Activated T-cell treated with anti-CD3 and anti-CD28 coated beads, Interleukin-2, amount 50 U/mL, for 72 hours (primary cell): ENCODE measurements around the gene ACSL1. TPM values are rescaled to one million over a fixed set of nuclear protein-coding genes. Genes with fewer than 3 reads are reported as not detected.

ENCODE experiments used
- ATAC-seq, 2 donors: fragments of 150-1000 bp; cut with Tn5 transposase; replicated peaks in 1 of 2; 2 replicates each; pipeline ENCODE4 v1.10.0; 2021; ENCODE audit warnings: moderate library complexity in 2 of 2, mild to moderate bottlenecking in 1 of 2
- DNase-seq, 2 donors: peaks; one replicate each; pipeline ENCODE4 v3.0.0; 2021 to 2022; ENCODE audit warnings: mixed read lengths in 1 of 2
- H3K27ac Mint-ChIP-seq: one replicate; pipeline ENCODE4 v1.8.0; 2022; ENCODE audit warnings: mild to moderate bottlenecking, moderate library complexity, mixed read lengths
- H3K27me3 Mint-ChIP-seq: one replicate; pipeline ENCODE4 v1.8.0; 2022; ENCODE audit warnings: low read depth, mixed read lengths
- H3K36me3 Mint-ChIP-seq, 2 donors: one replicate each; pipeline ENCODE4 v1.8.0; 2022; ENCODE audit warnings: mixed read lengths in 2 of 2, mild to moderate bottlenecking in 1 of 2; ENCODE audit not compliant: insufficient read depth in 2 of 2
- H3K4me1 Mint-ChIP-seq: one replicate; pipeline ENCODE4 v1.8.0; 2022; ENCODE audit warnings: low read depth, mixed read lengths
- H3K4me3 Mint-ChIP-seq, 2 donors: one replicate each; pipeline ENCODE4 v1.8.0; 2022; ENCODE audit warnings: mild to moderate bottlenecking in 2 of 2, mixed read lengths in 2 of 2, moderate library complexity in 2 of 2
- H3K9me3 Mint-ChIP-seq, 2 donors: one replicate each; pipeline ENCODE4 v1.8.0; 2022; ENCODE audit warnings: mixed read lengths in 2 of 2
- total RNA-seq, 2 donors: library from RNA; stranded (reverse); gene quantifications; one replicate each; pipeline ENCODE4 v1.2.3, GENCODE V29; 2022

Gene ACSL1
- total RNA-seq, 2 donors from 2014 or later: 31.3 to 39.5 TPM

DNA sequence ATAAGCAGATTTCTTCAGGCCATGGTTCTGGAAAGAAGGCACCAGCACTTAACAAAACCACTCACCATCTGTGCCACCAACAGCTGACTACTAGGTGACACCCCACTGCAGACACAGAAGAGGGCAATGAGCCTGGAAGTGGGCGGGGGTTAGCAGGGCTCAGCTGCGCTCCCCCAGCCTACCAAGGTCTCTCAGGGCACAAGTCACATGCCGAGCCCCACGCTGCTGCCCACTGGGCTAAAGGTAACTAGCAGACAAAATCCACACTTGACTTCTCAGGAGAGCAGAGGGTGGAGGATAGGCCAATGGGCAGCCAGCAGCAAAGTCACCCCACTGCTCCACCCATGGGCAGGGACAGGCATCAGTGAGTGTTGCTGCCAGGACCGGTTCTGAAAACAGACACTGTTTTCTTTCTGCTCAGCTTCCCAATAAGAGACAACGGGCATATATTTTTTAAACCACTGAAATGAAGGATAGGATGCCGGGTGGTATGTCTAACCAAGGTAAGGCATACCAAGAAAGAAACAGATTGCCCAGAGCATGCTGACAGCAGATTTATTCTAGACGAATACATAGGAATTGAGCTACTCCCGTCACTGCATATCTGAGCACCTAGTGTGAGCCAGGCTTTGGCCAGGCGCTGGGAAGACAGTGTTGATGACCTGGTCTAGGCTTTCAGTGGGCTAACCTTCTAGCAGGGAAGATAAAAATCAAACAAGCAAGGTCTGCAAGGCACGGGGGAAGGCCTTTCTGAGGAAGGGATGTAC is 20.1 kb downstream of the ACSL1 start:
- ATAC-seq (no peak), DNase-seq (no peak)
- Mint-ChIP-seq H3K27ac (no peak overlapping the region), H3K9me3 (no peaks in the 10 kb centered on the region), H3K36me3 (no peaks in the 10 kb centered on the region), H3K4me3 (no peak overlapping the region), H3K4me1 (peaks cover 12% of the 10 kb centered on the region), H3K27me3 (no peaks in the 10 kb centered on the region)

DNA sequence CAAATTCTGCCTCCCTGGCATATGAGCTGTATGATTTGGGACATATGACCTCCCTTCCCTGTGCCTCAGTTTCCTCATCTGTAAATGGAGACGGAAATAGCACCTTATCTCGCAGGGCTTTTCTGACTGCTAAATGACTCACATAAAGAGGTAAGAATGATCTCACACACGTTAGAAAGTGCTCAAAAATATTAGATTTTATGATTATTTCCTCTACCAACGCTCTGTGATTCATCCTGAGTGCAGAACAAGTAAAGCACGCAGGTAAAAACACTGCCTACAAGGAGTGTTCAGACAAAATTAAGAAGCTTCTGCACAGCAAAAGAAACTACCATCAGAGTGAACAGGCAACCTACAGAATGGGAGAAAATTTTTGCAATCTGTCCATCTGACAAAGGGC is 21.1 kb downstream of the ACSL1 start:
- no peak for ATAC-seq
- Mint-ChIP-seq H3K9me3 (no peaks in the 10 kb centered on the region), H3K36me3 (peaks cover 0 to 2% of the 10 kb centered on the region in 2 donors), H3K27ac (no peak overlapping the region), H3K4me1 (peaks cover 8% of the 10 kb centered on the region), H3K27me3 (no peaks in the 10 kb centered on the region), H3K4me3 (no peak overlapping the region)
- no peak for DNase-seq

DNA sequence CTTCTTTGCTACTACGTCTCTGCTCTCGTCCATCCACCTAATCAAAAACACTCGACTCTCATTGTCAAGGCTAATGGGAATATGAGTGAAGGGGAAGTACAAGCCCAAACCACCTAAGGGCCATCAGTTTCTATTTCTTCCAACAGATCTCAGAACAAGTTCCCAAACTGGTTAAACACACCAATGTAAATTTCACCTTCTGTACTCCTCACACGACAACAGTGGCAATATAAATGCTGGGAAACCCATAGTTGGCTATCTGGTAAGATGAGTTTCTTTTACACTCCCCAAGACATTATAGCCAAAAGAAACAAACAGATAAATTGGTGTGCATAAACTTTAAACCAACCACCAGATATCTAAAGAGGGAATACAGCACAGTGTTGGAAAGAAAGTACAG is 21.9 kb downstream of the ACSL1 start:
- no peak overlapping the region for H3K27ac Mint-ChIP-seq
- H3K4me1 Mint-ChIP-seq: peaks cover 8% of the 10 kb centered on the region
- H3K9me3 Mint-ChIP-seq: no peaks in the 10 kb centered on the region
- no peaks in the 10 kb centered on the region for H3K27me3 Mint-ChIP-seq
- DNase-seq: no peak
- no peak for ATAC-seq
- H3K4me3 Mint-ChIP-seq: no peak overlapping the region
- peaks cover 0 to 2% of the 10 kb centered on the region in 2 donors for H3K36me3 Mint-ChIP-seq

DNA sequence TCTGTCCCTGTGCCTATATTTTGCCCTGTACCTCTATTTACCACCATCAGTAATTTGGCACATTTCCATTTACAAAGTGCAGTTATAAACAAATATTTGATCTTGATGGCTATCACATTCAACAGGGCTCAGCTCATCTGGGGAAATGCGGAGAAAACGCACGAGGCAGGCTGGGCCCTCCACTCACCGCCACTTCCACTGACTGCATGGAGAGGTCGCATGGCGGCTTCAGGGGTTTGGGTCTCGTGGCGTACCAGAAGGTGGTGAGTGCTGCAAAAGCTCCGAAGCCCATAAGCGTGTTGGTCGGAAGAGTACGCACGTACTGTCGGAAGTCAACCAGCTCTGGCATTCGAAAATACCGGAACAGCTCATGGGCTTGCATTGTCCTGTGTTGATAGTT is 22.6 kb downstream of the ACSL1 start:
- Mint-ChIP-seq H3K9me3 (no peaks in the 10 kb centered on the region), H3K27me3 (no peaks in the 10 kb centered on the region), H3K27ac (no peak overlapping the region), H3K4me1 (peaks cover 4% of the 10 kb centered on the region), H3K36me3 (peaks cover 0 to 2% of the 10 kb centered on the region in 2 donors), H3K4me3 (no peak overlapping the region)
- DNase-seq: no peak
- ATAC-seq: no peak

DNA sequence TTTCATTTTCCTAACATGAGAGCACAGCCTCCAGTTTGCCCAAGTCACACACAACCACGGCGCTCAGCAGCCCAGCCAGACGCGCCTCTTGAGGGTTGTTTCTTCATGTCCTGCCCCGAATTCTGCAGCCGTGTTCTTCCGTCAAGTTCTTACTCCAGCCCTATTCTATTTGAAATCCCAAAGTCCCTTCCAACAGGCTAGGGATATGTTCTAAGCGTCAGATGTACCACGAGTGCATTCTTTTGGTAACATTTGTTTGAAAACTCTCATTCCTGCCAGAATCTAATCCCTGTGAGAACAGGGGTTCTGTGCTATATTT is 23.1 kb downstream of the ACSL1 start:
- Mint-ChIP-seq H3K4me1 (no peaks in the 10 kb centered on the region), H3K27ac (no peak overlapping the region), H3K27me3 (no peaks in the 10 kb centered on the region), H3K4me3 (no peak overlapping the region), H3K9me3 (no peaks in the 10 kb centered on the region), H3K36me3 (peaks cover 0 to 2% of the 10 kb centered on the region in 2 donors)
- DNase-seq (no peak), ATAC-seq (no peak)

DNA sequence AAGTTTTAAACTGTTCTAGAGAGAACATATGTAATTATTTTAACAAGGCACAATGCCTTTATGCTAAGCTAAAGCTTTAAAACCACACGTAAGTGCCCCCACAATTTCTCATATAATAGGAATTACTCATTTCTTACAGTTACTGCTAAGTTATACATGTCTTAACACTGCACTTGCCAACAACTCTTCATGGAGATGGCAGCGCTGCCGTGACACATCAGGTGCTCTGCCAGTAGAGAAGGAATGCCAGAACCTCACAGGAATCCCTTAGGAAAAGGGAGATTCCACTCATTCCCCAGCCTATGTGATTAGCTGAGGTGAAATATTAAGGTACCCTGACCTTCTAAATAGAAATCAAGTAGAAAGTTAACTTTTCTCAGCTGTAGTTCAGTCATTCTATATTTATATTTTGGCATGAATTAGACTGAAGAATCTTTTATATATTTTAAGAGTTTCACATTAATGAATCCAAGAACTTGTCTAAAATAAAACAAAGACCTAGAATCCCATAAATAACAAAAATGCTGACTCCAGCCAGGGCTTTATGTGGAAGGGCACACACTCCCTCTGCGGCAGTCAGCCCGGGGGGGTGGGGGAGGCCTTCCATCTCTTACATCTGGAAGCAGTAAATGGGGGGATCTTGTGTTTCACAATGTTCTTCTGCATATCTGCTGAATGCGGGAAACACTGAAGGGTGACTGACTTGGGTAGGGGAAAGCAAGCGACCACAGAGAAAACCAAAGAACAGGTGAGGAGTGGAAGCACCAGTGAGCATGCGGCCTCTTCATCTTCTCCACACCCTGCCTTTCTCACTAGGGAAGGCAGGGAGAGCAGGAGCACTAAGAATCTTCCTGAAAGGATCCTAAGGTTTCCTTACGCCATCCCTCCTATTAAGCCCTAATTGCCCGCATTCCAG is 23.7 kb downstream of the ACSL1 start:
- Mint-ChIP-seq H3K4me1 (no peaks in the 10 kb centered on the region), H3K27ac (no peak overlapping the region), H3K27me3 (no peaks in the 10 kb centered on the region), H3K36me3 (peaks cover 0 to 2% of the 10 kb centered on the region in 2 donors), H3K4me3 (no peak overlapping the region), H3K9me3 (no peaks in the 10 kb centered on the region)
- DNase-seq (no peak), ATAC-seq (no peak)

DNA sequence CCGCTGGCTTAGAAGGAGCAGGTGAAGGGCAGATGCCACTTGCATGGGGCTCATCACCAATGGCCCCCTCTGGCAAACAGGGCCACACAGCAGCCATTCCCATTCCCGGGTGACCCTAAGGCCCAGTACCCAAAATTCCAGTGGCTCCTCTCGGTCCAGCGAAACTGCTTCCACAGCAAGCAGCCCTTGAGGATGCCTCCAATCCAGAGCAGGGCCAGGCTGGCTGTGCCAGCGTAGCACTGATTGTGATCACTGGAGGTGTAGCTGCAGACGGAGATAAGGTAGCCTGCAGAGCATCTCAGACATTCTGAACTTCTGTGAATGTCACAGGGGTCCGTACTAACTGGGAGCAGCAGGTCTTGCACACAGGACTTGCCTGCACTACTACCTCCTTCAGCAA is 27.3 kb downstream of the ACSL1 start:
- Mint-ChIP-seq H3K9me3 (no peaks in the 10 kb centered on the region), H3K27ac (no peak overlapping the region), H3K4me1 (peaks cover 8% of the 10 kb centered on the region), H3K36me3 (peaks cover 1 to 2% of the 10 kb centered on the region in 2 donors), H3K27me3 (peaks cover 12% of the 10 kb centered on the region), H3K4me3 (no peak overlapping the region)
- DNase-seq: no peak
- no peak for ATAC-seq

DNA sequence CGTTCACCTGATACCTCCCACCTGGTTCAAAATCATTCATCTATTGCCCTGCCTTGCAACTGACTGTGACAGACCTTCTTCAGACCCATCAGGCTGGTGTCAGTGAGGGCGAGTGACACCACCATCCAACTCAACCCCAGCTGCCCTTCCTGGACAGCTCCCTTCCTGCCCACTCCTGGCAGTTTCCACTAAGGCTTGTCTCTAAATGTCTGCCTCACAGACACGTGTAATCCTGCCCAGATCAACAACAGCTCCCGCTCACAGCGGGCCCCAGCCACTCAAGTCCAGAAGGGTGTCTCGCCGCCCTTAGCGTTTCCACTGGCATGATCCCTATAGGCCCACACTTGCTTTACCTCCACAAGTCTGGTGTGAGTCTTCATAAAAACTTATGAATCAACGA is 28.9 kb downstream of the ACSL1 start:
- H3K36me3 Mint-ChIP-seq: peaks cover 1 to 2% of the 10 kb centered on the region in 2 donors
- H3K27me3 Mint-ChIP-seq: peaks cover 12% of the 10 kb centered on the region
- no peaks in the 10 kb centered on the region for H3K9me3 Mint-ChIP-seq
- no peak overlapping the region for H3K27ac Mint-ChIP-seq
- H3K4me3 Mint-ChIP-seq: no peak overlapping the region
- H3K4me1 Mint-ChIP-seq: peaks cover 22% of the 10 kb centered on the region
- ATAC-seq (no peak), DNase-seq (no peak)

DNA sequence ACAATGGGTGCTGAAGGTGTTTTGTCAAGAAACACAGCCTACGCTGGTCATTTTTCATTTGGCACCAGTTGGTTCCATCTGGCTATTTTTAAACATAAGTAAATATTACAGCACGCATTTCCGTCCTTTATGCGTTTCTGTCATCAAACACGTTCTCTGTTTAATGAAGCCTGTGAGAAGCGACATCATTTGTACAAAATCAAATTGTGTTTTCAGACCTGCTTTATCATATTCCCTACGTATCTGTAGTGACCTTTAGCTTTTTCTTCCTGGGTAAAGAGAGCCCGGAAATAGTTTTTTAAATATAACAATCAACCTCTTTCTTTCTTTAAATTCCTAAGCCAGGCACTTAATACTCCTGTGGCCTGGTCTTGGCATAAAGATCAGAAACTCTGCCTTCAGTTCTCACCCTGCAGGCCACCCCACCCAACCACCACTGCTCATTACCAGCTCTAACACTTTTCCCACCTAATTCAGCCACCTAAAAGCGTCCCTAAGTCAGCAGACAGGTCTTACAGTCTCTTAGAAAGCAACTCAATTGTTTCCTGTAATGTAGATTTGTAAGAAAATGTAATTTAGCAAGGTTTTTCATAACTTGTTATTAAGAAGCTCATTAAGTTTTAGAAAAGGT is 30.4 kb downstream of the ACSL1 start:
- Mint-ChIP-seq H3K4me1 (peaks cover 36% of the 10 kb centered on the region), H3K36me3 (peaks cover 1 to 2% of the 10 kb centered on the region in 2 donors), H3K4me3 (no peak overlapping the region), H3K27ac (no peak overlapping the region), H3K27me3 (peaks cover 12% of the 10 kb centered on the region), H3K9me3 (no peaks in the 10 kb centered on the region)
- DNase-seq: no peak
- ATAC-seq: no peak

DNA sequence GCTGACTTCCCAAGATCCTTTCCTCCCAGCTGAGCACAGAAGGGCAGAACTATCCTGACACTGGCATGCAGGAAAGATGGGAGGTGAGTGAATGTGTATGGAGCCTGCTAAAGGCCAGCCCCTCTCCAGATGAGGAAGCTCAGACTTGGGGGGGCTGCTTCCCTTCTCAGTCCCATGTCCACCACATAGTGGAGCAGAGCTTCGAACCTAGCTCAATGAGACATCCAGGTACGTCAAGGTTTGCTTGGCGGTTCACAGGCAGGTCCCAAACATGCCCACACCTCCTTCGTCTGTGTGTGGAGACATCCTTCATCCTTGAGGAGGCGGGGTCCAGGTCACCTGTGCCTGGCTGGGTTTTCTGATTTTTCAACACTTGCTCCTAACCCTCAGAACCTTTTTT is 31.3 kb downstream of the ACSL1 start:
- Mint-ChIP-seq H3K27me3 (peaks cover 12% of the 10 kb centered on the region), H3K4me3 (no peak overlapping the region), H3K27ac (no peak overlapping the region), H3K9me3 (no peaks in the 10 kb centered on the region), H3K4me1 (peaks cover 36% of the 10 kb centered on the region), H3K36me3 (peaks cover 0 to 1% of the 10 kb centered on the region in 2 donors)
- DNase-seq: no peak
- no peak for ATAC-seq

DNA sequence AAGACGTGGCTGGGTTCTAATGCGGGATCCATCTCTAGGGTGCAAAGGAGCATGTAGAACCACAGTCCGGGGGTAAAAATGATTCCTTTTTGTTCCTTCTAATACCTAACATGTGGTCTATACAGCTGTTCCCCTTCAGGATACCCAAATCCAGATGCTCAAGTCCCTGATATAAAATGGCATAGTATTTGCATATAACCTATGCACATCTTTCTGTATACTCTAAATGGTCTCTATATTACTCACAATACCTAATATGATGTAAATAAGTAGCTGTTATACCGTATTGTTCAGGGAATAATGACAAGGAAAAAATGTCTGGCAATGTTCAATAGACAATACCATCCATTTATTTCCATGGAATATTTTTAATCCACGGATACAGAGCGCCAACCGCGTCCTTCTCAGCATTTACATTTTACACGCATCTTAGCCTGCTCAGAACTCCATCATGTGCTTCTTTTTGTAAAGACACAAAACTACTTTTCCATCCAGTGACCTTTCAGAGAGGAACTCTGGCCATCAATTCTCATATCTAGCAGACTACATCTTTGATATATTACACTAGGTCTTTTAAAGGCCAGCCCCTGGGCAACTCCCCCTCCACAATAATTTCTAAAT is 31.9 kb downstream of the ACSL1 start:
- Mint-ChIP-seq H3K4me3 (peak overlapping the region in 1 of 2 donors; percentile 44), H3K36me3 (peaks cover 0 to 1% of the 10 kb centered on the region in 2 donors), H3K9me3 (no peaks in the 10 kb centered on the region), H3K27ac (no peak overlapping the region), H3K27me3 (peaks cover 12% of the 10 kb centered on the region), H3K4me1 (peaks cover 36% of the 10 kb centered on the region)
- DNase-seq (no peak), ATAC-seq (no peak)

DNA sequence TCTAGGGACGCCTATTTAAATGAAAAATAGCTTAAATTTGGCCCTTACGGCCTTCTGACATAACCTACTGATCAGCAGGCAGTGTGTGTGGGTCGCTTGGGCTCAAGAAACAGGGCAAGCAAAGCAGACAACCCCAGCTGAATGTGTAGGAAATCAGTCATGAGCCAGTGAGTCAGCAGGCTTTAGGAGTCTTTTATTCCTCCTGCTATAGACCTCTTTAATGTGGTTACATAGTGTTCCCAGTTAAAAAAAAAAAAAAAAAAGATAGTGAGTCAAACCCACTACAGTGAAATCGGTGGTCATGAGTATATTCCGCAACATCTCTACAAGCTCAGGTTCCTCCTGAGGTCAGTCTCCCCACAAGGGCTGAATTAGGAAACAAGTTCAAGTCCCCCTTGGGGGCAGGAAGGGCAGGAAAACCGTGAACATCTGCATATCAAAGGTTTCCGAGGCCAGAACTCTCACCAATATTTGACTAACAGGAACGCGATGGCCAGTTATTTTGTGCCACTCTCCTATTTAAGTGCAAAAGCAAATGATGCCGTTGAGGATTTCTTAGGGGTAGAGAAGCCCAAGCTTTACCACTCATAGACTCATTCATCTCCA is 32.7 kb downstream of the ACSL1 start:
- ATAC-seq: peak; percentile 95 to 96
- Mint-ChIP-seq H3K4me3 (peak overlapping the region in 1 of 2 donors; percentile 44), H3K9me3 (no peaks in the 10 kb centered on the region), H3K4me1 (peaks cover 36% of the 10 kb centered on the region), H3K27ac (peak overlapping the region; percentile 91), H3K27me3 (peaks cover 12% of the 10 kb centered on the region), H3K36me3 (peaks cover 0 to 1% of the 10 kb centered on the region in 2 donors)
- peak; percentile 42 to 62 for DNase-seq
